ENCODE measurements around the gene TMIGD3. TPM values are rescaled to one million over a fixed set of nuclear protein-coding genes. Genes with fewer than 3 reads are reported as not detected.
A peak's percentile ranks its signal among the peaks of the same experiment; 100 is the strongest.

TMIGD3 gene
- total and polyA plus RNA-seq, 2 donors, result 1.8 to 28.2 TPM

DNA sequence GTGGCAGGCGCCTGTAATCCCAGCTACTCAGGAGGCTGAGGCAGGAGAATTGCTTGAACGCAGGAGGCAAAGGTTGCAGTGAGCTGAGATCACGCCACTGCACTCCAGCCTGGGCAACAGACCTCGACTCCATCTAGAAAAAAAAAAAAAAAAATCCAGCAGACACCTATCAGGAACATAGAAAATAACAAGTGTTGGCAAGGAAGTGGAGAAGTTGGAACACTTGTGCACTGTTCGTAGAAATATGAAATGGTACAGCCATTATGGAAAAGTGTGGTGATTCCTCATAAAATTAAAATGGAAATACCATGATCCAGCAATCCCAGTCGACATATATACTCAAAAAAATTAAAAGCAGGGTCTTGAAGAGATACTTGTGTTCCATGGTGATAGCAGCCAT, 41.7 kb downstream of the TMIGD3 start:
- H3K9me3 ChIP-seq (ENCODE audit: control insufficient read depth in 2 of 2, insufficient read depth in 1 of 2, low read length in 1 of 2), result no peaks in the 10 kb centered on the region
- H3K27ac ChIP-seq (ENCODE audit: low read depth in 1 of 2, low read length in 1 of 2), result no peak overlapping the region
- no peak overlapping the region for H3K4me3 ChIP-seq (ENCODE audit: low read length in 2 of 2)
- H3K36me3 ChIP-seq (ENCODE audit: control insufficient read depth in 2 of 2, insufficient read depth in 2 of 2, low read length in 1 of 2), result peaks cover 27 to 47% of the 10 kb centered on the region in 2 donors
- H3K27me3 ChIP-seq (ENCODE audit: control insufficient read depth in 2 of 2, insufficient read depth in 1 of 2, low read length in 1 of 2), result no peaks in the 10 kb centered on the region
- no peaks in the 10 kb centered on the region for H3K4me1 ChIP-seq (ENCODE audit: control insufficient read depth in 2 of 2, insufficient read depth in 2 of 2, low read length in 2 of 2)
- DNase-seq (ENCODE audit: low read depth in 6 of 9, low spot score in 9 of 9), result no peak
- 98% methylated on average over 6 of the region's 6 CpGs for WGBS

DNA sequence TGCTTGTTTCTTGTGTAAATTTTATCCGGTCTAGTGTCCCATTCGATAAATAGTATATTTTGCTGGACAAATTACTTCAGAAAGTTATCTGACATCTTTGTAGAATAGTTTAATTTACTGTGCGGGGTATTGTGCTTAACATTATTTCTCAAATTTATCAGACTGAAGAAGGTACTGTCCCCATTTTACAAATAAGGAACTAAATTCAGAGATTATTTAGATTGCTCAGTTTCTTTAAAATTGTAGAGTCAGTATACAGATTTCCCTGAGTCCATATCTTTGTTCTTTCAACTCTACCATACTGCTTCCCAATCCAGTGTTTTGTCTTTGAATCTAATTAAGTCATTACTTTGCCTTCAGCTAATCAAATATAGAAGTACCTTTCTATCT, 47.8 kb downstream of the TMIGD3 start:
- DNase-seq (ENCODE audit: low read depth in 6 of 9, low spot score in 9 of 9), result no peak
- H3K4me1 ChIP-seq (ENCODE audit: control insufficient read depth in 2 of 2, insufficient read depth in 2 of 2, low read length in 2 of 2), result peaks cover 0 to 3% of the 10 kb centered on the region in 2 donors
- no peaks in the 10 kb centered on the region for H3K9me3 ChIP-seq (ENCODE audit: control insufficient read depth in 2 of 2, insufficient read depth in 1 of 2, low read length in 1 of 2)
- no peak overlapping the region for H3K4me3 ChIP-seq (ENCODE audit: low read length in 2 of 2)
- whole genome bisulfite sequencing, result 97% methylated on average over 3 of the region's 3 CpGs
- no peaks in the 10 kb centered on the region for H3K27me3 ChIP-seq (ENCODE audit: control insufficient read depth in 2 of 2, insufficient read depth in 1 of 2, low read length in 1 of 2)
- H3K36me3 ChIP-seq (ENCODE audit: control insufficient read depth in 2 of 2, insufficient read depth in 2 of 2, low read length in 1 of 2), result peaks cover 24 to 60% of the 10 kb centered on the region in 2 donors
- H3K27ac ChIP-seq (ENCODE audit: low read depth in 1 of 2, low read length in 1 of 2), result no peak overlapping the region

DNA sequence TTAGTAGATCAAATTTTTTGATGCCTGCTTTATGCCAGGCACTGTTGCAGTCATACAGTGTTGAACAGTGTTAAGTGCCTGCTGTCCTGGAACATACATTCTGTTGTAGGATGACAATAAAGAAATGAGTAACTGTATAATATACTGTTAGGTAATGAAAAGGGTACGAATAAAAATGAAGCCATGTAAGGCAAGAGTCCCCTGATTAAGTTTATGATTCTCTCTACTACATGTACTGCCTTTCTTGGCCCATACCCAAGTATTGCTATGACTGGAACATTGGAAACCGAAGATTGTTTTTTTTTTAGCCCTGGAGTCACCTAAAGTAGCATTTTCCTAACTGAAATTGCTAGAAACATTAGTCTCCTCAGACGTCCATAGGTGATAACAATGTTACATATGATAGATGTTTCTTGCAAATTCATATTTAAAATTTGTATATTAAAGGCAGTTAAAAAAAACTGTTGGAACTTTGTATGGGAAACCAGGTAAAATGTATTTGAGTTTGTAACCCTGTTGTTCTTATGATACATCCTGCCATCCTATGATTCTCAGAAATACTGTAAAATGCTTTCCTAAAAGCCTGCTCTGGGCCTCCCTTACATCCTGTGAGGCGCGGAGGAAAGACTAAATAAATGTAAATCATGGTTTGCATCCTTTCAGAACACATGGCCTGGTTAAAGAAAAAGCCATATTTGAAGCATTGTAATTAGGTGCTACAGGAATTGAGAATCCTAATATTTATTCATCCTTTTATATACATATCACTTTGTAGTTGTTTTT, 48.4 kb downstream of the TMIGD3 start:
- WGBS, result 87% methylated on average over 5 of the region's 5 CpGs
- peaks cover 3 to 7% of the 10 kb centered on the region in 2 donors for H3K4me1 ChIP-seq (ENCODE audit: control insufficient read depth in 2 of 2, insufficient read depth in 2 of 2, low read length in 2 of 2)
- peaks cover 24 to 59% of the 10 kb centered on the region in 2 donors for H3K36me3 ChIP-seq (ENCODE audit: control insufficient read depth in 2 of 2, insufficient read depth in 2 of 2, low read length in 1 of 2)
- no peaks in the 10 kb centered on the region for H3K9me3 ChIP-seq (ENCODE audit: control insufficient read depth in 2 of 2, insufficient read depth in 1 of 2, low read length in 1 of 2)
- DNase-seq (ENCODE audit: low read depth in 6 of 9, low spot score in 9 of 9), result no peak
- no peak overlapping the region for H3K27ac ChIP-seq (ENCODE audit: low read depth in 1 of 2, low read length in 1 of 2)
- no peak overlapping the region for H3K4me3 ChIP-seq (ENCODE audit: low read length in 2 of 2)
- H3K27me3 ChIP-seq (ENCODE audit: control insufficient read depth in 2 of 2, insufficient read depth in 1 of 2, low read length in 1 of 2), result no peaks in the 10 kb centered on the region

DNA sequence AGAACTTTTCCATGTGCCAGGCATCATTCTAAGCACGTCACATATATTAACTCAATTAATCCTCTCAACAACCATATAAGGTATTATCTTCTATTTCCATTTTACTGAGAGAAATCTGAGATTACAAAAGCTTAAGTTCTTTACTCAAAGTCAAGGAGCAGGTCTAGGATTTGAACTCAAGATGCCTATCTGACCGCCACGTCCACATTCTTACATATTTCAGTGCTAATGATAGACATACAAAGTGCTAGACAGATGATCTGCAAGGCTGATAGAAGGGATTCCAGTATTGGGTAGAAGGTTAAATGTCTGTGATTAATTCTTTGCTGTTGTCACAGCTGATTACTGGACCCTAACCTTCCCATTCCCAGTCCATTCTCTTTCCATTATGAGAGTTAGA, 49.7 kb downstream of the TMIGD3 start:
- Histone ChIP-seq H3K36me3 (ENCODE audit: control insufficient read depth in 2 of 2, insufficient read depth in 2 of 2, low read length in 1 of 2) (peaks cover 17 to 47% of the 10 kb centered on the region in 2 donors), H3K4me3 (ENCODE audit: low read length in 2 of 2) (no peak overlapping the region), H3K27ac (ENCODE audit: low read depth in 1 of 2, low read length in 1 of 2) (no peak overlapping the region), H3K9me3 (ENCODE audit: control insufficient read depth in 2 of 2, insufficient read depth in 1 of 2, low read length in 1 of 2) (peaks cover 0 to 3% of the 10 kb centered on the region in 2 donors), H3K4me1 (ENCODE audit: control insufficient read depth in 2 of 2, insufficient read depth in 2 of 2, low read length in 2 of 2) (peaks cover 7 to 10% of the 10 kb centered on the region in 2 donors), H3K27me3 (ENCODE audit: control insufficient read depth in 2 of 2, insufficient read depth in 1 of 2, low read length in 1 of 2) (no peaks in the 10 kb centered on the region)
- WGBS, result 95% methylated on average over 3 of the region's 3 CpGs
- no peak for DNase-seq (ENCODE audit: low read depth in 6 of 9, low spot score in 9 of 9)

DNA sequence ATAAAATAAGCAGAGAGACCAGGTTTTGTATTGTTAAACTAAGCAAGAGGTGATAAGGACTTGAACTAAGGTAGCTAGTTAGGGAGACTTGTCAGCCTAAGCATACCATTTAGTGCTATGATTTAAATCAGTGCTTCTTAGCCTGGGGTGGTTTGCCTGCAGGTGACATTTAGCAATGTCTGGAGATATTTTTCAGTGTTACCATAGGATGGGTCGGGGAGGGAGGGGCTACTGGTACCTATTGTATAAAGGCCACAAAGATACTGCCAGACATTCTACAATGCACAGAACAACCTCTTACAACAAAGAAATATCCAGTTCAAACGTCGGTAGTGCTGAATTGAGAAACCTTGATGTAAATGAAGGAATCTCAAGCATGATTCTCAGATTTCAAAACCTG, 50.9 kb downstream of the TMIGD3 start:
- H3K4me1 ChIP-seq (ENCODE audit: control insufficient read depth in 2 of 2, insufficient read depth in 2 of 2, low read length in 2 of 2), result peaks cover 15 to 19% of the 10 kb centered on the region in 2 donors
- WGBS, result 96% methylated on average over 3 of the region's 3 CpGs
- peaks cover 10 to 36% of the 10 kb centered on the region in 2 donors for H3K36me3 ChIP-seq (ENCODE audit: control insufficient read depth in 2 of 2, insufficient read depth in 2 of 2, low read length in 1 of 2)

DNA sequence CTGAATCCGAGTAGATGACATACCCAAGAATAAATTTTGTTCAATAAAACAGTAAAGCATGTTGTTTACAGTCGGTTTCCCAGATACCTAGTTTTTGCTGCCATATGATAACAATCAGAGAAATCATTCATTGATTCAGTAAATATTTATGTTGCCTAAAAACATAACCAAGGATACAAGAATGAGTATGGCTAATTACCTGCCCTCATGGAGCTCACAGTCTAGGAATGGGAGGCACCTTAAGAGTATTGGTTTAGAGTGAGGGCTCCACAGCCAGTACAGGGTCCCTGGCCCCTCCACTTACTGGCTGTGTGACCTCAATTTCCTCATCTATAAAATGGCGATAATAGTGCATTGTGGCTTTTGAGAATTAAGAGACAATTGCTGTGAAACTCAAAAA, 53.2 kb downstream of the TMIGD3 start:
- H3K36me3 ChIP-seq (ENCODE audit: control insufficient read depth in 2 of 2, insufficient read depth in 2 of 2, low read length in 1 of 2), result peaks cover 5 to 37% of the 10 kb centered on the region in 2 donors
- peaks cover 22 to 23% of the 10 kb centered on the region in 2 donors for H3K4me1 ChIP-seq (ENCODE audit: control insufficient read depth in 2 of 2, insufficient read depth in 2 of 2, low read length in 2 of 2)
- no peak for DNase-seq (ENCODE audit: low read depth in 6 of 9, low spot score in 9 of 9)
- H3K9me3 ChIP-seq (ENCODE audit: control insufficient read depth in 2 of 2, insufficient read depth in 1 of 2, low read length in 1 of 2), result peaks cover 0 to 3% of the 10 kb centered on the region in 2 donors
- H3K27ac ChIP-seq (ENCODE audit: low read depth in 1 of 2, low read length in 1 of 2), result no peak overlapping the region
- H3K4me3 ChIP-seq (ENCODE audit: low read length in 2 of 2), result peak overlapping the region; percentile 83 to 90
- no peaks in the 10 kb centered on the region for H3K27me3 ChIP-seq (ENCODE audit: control insufficient read depth in 2 of 2, insufficient read depth in 1 of 2, low read length in 1 of 2)
- WGBS, result 64% methylated on average over 3 of the region's 3 CpGs

More for the DNA sequence above, 50.9 kb downstream of the TMIGD3 start:
- Histone ChIP-seq H3K27me3 (ENCODE audit: control insufficient read depth in 2 of 2, insufficient read depth in 1 of 2, low read length in 1 of 2) (no peaks in the 10 kb centered on the region), H3K9me3 (ENCODE audit: control insufficient read depth in 2 of 2, insufficient read depth in 1 of 2, low read length in 1 of 2) (peaks cover 0 to 3% of the 10 kb centered on the region in 2 donors), H3K27ac (ENCODE audit: low read depth in 1 of 2, low read length in 1 of 2) (no peak overlapping the region), H3K4me3 (ENCODE audit: low read length in 2 of 2) (no peak overlapping the region)
- no peak for DNase-seq (ENCODE audit: low read depth in 6 of 9, low spot score in 9 of 9)

DNA sequence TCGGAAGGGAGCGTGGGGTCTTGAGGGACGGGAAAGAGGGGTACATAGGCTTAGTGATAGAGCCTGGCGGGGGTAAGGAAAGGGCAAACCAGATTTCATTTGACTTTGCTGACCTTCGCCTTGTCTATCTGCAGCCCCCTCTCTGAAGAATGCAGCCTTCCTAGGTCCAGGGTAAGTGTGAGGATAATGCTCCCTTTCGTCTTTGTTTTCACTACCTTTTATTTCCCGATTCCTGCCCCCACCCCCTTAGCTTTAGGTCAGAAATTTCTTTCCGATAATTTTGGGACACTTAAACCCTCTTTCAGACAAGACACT, 53.8 kb downstream of the TMIGD3 start:
- H3K36me3 ChIP-seq (ENCODE audit: control insufficient read depth in 2 of 2, insufficient read depth in 2 of 2, low read length in 1 of 2), result peaks cover 5 to 43% of the 10 kb centered on the region in 2 donors
- no peak for DNase-seq (ENCODE audit: low read depth in 6 of 9, low spot score in 9 of 9)
- H3K9me3 ChIP-seq (ENCODE audit: control insufficient read depth in 2 of 2, insufficient read depth in 1 of 2, low read length in 1 of 2), result peaks cover 0 to 3% of the 10 kb centered on the region in 2 donors
- H3K27ac ChIP-seq (ENCODE audit: low read depth in 1 of 2, low read length in 1 of 2), result peak overlapping the region; percentile 72 to 74
- peak overlapping the region; percentile 83 to 90 for H3K4me3 ChIP-seq (ENCODE audit: low read length in 2 of 2)
- WGBS, result under 1% methylated on average over 8 of the region's 8 CpGs
- no peaks in the 10 kb centered on the region for H3K27me3 ChIP-seq (ENCODE audit: control insufficient read depth in 2 of 2, insufficient read depth in 1 of 2, low read length in 1 of 2)
- H3K4me1 ChIP-seq (ENCODE audit: control insufficient read depth in 2 of 2, insufficient read depth in 2 of 2, low read length in 2 of 2), result peaks cover 22 to 23% of the 10 kb centered on the region in 2 donors

DNA sequence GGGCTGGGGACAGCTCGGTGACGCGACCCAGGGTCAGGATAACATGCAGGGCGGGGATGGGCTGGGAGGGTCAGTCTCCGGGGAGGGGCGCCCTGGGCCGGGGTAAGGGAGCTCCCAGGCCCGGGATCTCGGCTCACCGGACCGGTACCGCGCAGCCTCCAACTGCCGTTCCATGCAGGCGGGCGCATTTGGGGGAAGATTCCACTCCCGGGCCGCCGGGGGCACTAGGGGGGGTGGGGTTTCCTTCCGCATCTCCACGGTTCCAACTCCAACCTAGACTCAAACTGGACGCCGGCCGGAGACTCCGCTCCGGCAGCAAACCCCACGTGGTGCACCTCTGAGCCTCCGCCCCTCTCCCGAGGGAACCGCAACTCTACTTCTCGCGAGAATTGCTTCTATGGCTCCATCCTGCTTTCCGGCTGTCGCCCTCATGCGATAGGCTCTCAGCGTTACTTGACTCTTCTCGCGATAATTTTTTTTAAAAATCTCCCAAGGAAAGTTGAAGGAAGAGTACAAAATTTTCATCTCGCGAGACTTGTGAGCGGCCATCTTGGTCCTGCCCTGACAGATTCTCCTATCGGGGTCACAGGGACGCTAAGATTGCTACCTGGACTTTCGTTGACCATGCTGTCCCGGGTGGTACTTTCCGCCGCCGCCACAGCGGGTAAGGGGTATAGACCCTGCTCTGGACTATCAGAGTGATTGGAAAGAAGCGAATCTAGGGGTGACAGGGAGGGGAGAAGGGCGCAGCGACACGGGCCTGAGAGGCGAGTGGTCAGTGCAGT, 54.3 kb downstream of the TMIGD3 start, which contains the start of the genes ATP5PB and WDR77:
ATP5PB (plus strand) TSS at position 547 of the 785 bp plus-strand sequence; CDS start at position 625, 78 bp downstream.
WDR77 (minus strand) TSS at position 339 of the 785 bp plus-strand sequence; CDS start at position 252, 87 bp downstream.
- Histone ChIP-seq H3K9me3 (ENCODE audit: control insufficient read depth in 2 of 2, insufficient read depth in 1 of 2, low read length in 1 of 2) (peaks cover 0 to 3% of the 10 kb centered on the region in 2 donors), H3K27me3 (ENCODE audit: control insufficient read depth in 2 of 2, insufficient read depth in 1 of 2, low read length in 1 of 2) (no peaks in the 10 kb centered on the region), H3K27ac (ENCODE audit: low read depth in 1 of 2, low read length in 1 of 2) (peak within 1 kb of the TSS; percentile 72 to 74), H3K4me3 (ENCODE audit: low read length in 2 of 2) (peak within 1 kb of the TSS; percentile 83 to 90), H3K36me3 (ENCODE audit: control insufficient read depth in 2 of 2, insufficient read depth in 2 of 2, low read length in 1 of 2) (peaks cover under 1 to 43% of the 10 kb centered on the region in 2 donors), H3K4me1 (ENCODE audit: control insufficient read depth in 2 of 2, insufficient read depth in 2 of 2, low read length in 2 of 2) (peaks cover 22 to 23% of the 10 kb centered on the region in 2 donors)
- WGBS, result under 1% methylated on average over 54 of the region's 54 CpGs
- peak; percentile 89 to 99 (median 95) for DNase-seq (ENCODE audit: low read depth in 6 of 9, low spot score in 9 of 9)

DNA sequence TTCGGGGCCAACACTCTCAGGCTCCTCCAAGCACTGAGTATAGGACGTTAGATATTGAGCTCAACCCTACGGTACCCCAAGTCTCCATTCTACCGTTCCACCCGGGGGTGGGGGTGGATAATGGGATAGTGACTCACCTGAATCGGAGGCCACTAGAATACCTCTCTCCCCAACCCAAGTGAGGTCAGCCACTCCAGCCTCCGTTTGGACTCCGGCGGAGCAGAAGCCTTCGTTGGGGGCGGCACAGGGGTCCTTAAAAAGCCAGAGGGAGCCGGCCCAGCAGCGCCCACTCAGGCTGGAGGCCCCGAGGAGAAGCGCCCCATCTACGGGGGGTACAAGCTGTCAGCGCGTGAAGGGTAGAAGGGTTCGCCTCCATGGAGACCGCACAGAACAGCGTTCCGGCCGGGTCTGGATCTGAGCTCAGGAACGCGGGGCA, 54.9 kb downstream of the TMIGD3 start:
- peak overlapping the region; percentile 83 to 90 for H3K4me3 ChIP-seq (ENCODE audit: low read length in 2 of 2)
- peaks cover 0 to 3% of the 10 kb centered on the region in 2 donors for H3K9me3 ChIP-seq (ENCODE audit: control insufficient read depth in 2 of 2, insufficient read depth in 1 of 2, low read length in 1 of 2)
- WGBS, result 1% methylated on average over 25 of the region's 25 CpGs
- H3K27me3 ChIP-seq (ENCODE audit: control insufficient read depth in 2 of 2, insufficient read depth in 1 of 2, low read length in 1 of 2), result no peaks in the 10 kb centered on the region
- DNase-seq (ENCODE audit: low read depth in 6 of 9, low spot score in 9 of 9), result peak in 1 of 9 donors; percentile 14
- peak overlapping the region; percentile 46 to 72 for H3K27ac ChIP-seq (ENCODE audit: low read depth in 1 of 2, low read length in 1 of 2)
- H3K4me1 ChIP-seq (ENCODE audit: control insufficient read depth in 2 of 2, insufficient read depth in 2 of 2, low read length in 2 of 2), result peaks cover 22 to 23% of the 10 kb centered on the region in 2 donors
- peaks cover 5 to 45% of the 10 kb centered on the region in 2 donors for H3K36me3 ChIP-seq (ENCODE audit: control insufficient read depth in 2 of 2, insufficient read depth in 2 of 2, low read length in 1 of 2)
